Memory B cell (primary cell): ENCODE data around the gene TTC6.

ENCODE experiments used
- ATAC-seq: fragments of 150-1000 bp; cut with Tn5 transposase; 2 replicates; pipeline ENCODE4 v1.10.0; 2021; ENCODE audit warnings: low read depth, mild to moderate bottlenecking, moderate library complexity
- DNase-seq, 2 donors: peaks; one replicate each; pipeline ENCODE4 v3.0.0; 2022; ENCODE audit warnings: low spot score in 2 of 2
- H3K27ac Mint-ChIP-seq: one replicate; pipeline ENCODE4 v1.8.0; 2022; ENCODE audit warnings: mild to moderate bottlenecking, moderate library complexity, mixed read lengths
- H3K27me3 Mint-ChIP-seq: one replicate; pipeline ENCODE4 v1.8.0; 2022; ENCODE audit warnings: mixed read lengths
- H3K36me3 Mint-ChIP-seq: one replicate; pipeline ENCODE4 v1.8.0; 2022; ENCODE audit warnings: mild to moderate bottlenecking, mixed read lengths
- H3K4me1 Mint-ChIP-seq: one replicate; pipeline ENCODE4 v1.8.0; 2022; ENCODE audit warnings: mixed read lengths
- H3K4me3 Mint-ChIP-seq: one replicate; pipeline ENCODE4 v1.8.0; 2022; ENCODE audit warnings: mild to moderate bottlenecking, moderate library complexity, mixed read lengths
- H3K9me3 Mint-ChIP-seq: one replicate; pipeline ENCODE4 v1.8.0; 2022; ENCODE audit warnings: mixed read lengths

TTC6 gene

DNA sequence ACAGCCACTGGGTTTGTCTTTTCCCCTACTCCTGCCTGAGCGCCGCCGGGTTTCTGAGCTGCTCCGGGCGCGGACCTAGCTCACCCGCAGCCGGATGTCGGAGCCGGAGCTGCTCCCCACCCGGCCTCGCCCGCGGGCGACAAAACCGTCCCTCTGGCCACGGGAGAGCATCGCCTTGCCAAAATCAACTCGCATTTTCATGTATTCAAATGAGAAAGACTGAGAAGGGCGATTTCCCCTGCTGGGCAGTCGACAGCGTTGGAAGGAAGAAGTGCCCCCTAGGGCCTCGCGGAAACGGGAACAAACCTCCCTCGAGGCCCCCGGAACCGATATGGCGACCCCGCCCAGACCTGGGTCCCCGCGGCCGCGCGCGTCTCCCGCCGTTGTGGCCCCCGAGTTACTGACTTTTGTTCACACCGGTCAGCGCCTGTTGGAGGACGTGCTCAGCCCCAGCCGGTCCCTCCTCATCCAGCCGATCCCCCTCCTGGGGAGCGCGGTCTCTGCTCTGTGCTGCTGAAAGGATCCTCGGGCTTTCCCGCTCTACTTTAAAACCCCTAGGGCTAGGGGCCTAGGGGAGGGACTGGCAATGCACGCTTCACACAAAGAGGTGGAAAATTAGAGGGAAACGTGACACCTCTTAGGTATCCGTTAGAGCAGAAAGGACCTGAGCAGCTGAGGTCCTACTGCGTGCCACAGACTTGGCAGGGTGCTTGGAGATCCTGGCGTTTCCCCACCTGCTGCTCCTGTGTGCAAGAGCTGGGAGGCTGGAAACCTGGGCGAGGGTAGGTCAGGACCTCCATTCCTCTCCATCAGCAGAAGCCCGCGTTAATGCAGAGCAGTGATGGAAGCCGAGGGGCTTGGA lies 4.3 kb downstream of the TTC6 start:
- Mint-ChIP-seq H3K36me3 (peaks cover under 1% of the 10 kb centered on the region), H3K9me3 (no peaks in the 10 kb centered on the region), H3K4me3 (no peak overlapping the region), H3K27ac (no peak overlapping the region), H3K27me3 (peaks cover 15% of the 10 kb centered on the region), H3K4me1 (no peaks in the 10 kb centered on the region)
- DNase-seq, result no peak
- ATAC-seq, result no peak

DNA sequence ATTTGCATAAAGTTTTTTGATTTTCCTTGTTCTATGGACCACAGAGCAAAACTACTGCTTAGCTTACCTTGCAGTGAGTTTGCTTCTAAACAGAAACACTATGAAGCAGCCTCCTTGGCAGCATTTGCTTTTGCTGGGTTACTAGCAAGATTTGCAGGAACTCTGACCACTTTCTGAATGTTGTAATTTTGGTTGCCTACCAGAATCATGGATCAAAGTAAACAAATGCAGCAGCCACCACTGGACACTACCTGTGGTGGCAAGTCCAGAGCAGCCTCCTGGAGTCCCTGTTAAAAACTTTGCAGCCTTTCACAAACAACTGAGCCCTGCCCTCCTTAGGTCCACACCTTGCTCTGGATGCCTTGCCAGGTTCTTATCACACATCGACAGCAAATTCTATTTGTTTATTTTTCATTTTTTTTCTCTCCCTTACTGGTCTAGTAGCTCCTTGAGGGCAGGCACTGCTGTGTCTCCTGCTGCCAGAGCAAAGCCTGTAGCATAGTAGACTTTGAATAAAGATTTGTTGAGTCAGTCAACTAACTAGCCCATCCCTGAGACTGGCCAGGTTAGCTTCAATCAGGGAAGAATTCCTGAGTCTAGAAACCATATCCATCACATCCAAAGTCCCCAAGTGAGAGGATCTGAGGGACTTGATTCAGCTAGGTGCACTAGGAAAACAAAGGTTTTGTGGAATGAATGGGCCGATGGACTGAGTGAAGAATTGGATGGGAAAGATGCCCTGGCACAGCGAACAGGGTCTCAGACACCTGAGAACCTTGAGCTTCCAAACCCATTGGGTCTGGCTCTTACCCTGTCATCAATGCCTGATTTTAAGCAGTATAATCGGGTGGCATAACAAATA lies 5.7 kb downstream of the TTC6 start:
- H3K27me3 Mint-ChIP-seq, result peaks cover 15% of the 10 kb centered on the region
- no peaks in the 10 kb centered on the region for H3K4me1 Mint-ChIP-seq
- H3K4me3 Mint-ChIP-seq, result no peak overlapping the region
- peaks cover 1% of the 10 kb centered on the region for H3K9me3 Mint-ChIP-seq
- no peaks in the 10 kb centered on the region for H3K36me3 Mint-ChIP-seq
- no peak overlapping the region for H3K27ac Mint-ChIP-seq
- DNase-seq (no peak), ATAC-seq (no peak)

DNA sequence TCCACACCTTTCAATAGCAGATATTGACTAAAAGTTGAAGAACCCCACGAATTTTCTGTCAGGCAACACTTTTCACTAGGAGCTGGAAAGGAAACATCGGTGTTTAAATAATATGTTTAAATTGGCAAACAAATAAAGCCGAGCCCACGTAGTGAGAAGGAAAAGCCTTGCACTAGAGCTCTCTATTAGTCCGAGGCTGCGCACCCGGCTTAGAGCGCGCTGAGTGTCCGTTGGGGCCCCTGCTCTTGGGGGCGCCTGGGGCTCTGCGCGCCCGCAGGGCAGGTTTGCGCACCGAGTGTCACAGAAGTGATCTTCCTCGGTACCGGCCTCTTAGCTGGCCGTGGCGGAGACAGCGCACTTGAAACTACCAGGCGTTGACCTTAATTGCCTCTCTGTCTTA lies 6.4 kb downstream of the TTC6 start:
- H3K27me3 Mint-ChIP-seq, result peaks cover 10% of the 10 kb centered on the region
- no peaks in the 10 kb centered on the region for H3K4me1 Mint-ChIP-seq

DNA sequence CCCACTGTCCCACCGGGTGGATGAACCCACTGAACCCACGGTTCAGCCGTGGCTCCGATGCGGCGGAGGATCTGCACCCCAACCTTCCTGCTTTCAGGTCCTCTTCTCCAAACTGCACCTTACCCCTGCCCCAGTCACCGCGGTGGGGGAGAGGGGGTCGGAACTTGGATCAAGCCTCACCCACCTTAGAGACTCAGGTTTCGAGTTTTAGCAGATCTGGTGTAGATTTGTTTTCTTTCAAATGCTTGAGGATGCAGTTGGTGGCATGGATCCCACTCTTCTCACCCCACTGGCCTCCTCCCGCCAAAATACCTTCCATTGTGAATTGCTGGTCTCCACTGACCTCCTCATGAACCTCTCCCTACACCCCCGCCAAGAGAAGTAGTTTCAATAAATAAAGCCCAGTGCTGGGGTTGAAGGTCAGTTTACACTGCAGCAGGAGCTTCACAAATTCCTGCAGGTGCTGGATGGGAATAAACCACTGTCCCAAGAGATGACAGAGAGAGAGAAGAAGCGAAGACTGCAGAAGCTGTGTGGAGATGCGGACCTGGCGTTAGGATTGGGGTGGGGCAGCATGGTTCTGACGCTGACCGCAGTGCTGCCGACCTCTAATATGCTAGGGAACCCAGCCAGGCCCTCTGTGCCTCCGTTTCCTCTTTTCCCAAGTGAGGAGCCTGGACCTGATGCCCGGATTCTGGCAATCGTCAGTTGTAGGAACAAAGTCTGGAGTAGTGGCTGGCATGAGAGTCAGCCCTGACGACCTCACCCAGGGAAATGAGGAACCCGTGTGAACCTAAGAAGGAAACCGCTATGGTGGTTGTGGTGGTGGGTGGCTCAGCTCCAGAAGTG lies 7.4 kb downstream of the TTC6 start:
- Mint-ChIP-seq H3K4me3 (no peak overlapping the region), H3K9me3 (peaks cover 5% of the 10 kb centered on the region), H3K27ac (no peak overlapping the region), H3K36me3 (no peaks in the 10 kb centered on the region), H3K27me3 (peaks cover 10% of the 10 kb centered on the region), H3K4me1 (no peaks in the 10 kb centered on the region)
- ATAC-seq (no peak), DNase-seq (no peak)

More for the DNA sequence above, 6.4 kb downstream of the TTC6 start:
- Mint-ChIP-seq H3K27ac (no peak overlapping the region), H3K9me3 (peaks cover 5% of the 10 kb centered on the region), H3K4me3 (no peak overlapping the region), H3K36me3 (no peaks in the 10 kb centered on the region)
- DNase-seq, result no peak
- no peak for ATAC-seq

DNA sequence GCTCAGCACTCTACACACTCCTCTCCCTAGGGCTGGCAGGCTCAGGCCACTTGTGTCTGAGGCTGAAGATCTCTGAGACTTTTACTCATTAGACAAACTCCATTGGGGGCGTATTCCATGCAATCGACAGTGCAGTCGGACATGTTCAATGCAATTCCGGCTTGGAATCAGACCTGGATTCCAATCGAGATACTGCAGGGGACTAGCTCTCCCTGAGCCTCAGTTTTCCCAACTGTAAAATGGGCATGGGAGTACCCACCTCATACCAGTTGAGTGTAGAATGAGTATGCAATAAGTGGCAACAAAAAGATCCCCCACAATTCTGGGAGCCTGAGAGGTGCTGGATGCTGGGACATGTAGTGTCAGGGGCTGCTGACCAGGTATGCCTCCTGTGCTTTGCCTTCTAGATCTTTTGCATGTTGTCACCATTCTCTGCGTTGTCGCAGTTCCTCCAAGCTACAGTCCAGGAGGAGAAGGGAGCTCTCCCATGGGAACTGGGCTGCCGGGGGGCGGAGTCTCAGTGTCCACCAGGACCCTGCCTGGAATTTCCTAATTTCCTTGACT lies 8.3 kb downstream of the TTC6 start:
- DNase-seq, result no peak
- Mint-ChIP-seq H3K4me1 (no peaks in the 10 kb centered on the region), H3K36me3 (no peaks in the 10 kb centered on the region), H3K27me3 (peaks cover 9% of the 10 kb centered on the region), H3K4me3 (no peak overlapping the region), H3K9me3 (peaks cover 5% of the 10 kb centered on the region), H3K27ac (no peak overlapping the region)
- no peak for ATAC-seq

DNA sequence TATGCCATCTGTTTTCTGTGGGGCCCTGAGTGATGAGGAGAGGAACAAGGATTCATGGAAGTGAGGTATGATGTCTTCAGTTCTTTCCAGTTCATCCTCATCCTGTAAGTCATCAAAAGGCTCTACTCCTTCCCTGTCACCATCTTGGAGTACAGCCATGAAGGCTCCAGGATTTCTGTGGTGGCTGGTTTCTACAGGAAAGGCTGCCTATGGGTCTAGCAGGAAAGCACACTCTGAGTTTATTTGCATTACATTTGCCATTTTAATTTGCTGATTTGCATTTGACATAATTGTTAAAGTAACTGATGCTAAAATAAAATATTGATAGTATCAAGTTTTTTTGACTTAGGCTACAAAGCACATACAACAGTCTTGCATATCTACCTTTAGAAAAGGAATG lies 11.2 kb downstream of the TTC6 start:
- Mint-ChIP-seq H3K4me1 (no peaks in the 10 kb centered on the region), H3K27me3 (peaks cover 9% of the 10 kb centered on the region), H3K36me3 (no peaks in the 10 kb centered on the region), H3K9me3 (peaks cover 7% of the 10 kb centered on the region), H3K27ac (no peak overlapping the region), H3K4me3 (no peak overlapping the region)
- ATAC-seq (no peak), DNase-seq (no peak)

DNA sequence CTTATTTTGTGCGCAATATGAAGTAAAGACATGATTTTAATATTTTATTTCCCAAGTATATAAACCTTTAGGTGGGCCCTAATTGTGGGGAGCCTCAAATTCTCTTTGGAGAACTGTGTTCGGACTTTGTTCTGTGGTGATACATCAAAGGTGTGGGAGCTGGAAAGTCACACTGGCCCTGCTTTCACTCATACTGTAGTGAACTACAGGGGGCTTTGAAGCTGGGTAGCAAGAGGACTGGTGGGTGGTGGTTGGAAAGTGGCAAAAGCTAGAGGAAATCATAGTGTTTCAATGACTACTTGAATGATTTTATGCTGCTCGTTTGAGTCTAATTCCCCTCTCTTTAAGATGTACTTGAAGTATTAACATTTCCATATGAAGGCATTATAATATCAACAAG lies 13.2 kb downstream of the TTC6 start:
- H3K9me3 Mint-ChIP-seq, result peaks cover 7% of the 10 kb centered on the region
- H3K4me3 Mint-ChIP-seq, result no peak overlapping the region
- H3K4me1 Mint-ChIP-seq, result no peaks in the 10 kb centered on the region
- no peaks in the 10 kb centered on the region for H3K36me3 Mint-ChIP-seq
- no peak overlapping the region for H3K27ac Mint-ChIP-seq
- peaks cover 4% of the 10 kb centered on the region for H3K27me3 Mint-ChIP-seq
- DNase-seq, result no peak
- ATAC-seq, result no peak

DNA sequence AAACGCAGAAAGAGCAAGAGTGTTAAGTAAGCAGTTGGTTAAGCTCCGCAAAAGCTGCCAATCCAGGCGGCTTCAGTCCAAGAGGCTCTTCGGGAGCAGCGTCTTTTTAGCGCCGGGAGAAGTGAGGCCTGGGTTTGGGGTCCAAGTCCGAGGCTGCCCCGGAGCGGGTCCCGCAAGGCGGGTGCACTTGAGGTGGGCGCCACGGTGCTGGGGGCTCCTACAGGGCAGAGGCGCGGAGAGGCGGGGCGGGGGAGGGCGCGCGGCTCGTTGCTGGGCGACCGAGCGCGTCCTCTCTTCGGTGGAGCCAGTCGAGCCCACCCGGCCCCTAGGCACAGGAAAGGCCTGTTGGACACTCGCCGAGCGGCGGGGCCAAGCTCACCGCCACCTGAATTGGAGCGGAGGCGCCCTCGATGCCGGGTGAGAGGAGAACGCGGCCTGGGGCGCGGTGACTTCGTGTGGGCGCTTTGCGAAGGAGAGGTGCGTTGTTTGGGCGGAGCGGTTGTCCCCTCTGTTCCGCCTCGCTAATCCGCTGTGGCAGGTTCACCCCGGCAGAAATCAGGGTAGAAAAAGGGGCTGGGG lies 15.6 kb downstream of the TTC6 start:
- DNase-seq, result no peak
- no peak overlapping the region for H3K27ac Mint-ChIP-seq
- no peaks in the 10 kb centered on the region for H3K36me3 Mint-ChIP-seq
- no peaks in the 10 kb centered on the region for H3K4me1 Mint-ChIP-seq
- ATAC-seq, result no peak
- H3K27me3 Mint-ChIP-seq, result peaks cover 4% of the 10 kb centered on the region
- H3K9me3 Mint-ChIP-seq, result peaks cover 11% of the 10 kb centered on the region
- H3K4me3 Mint-ChIP-seq, result no peak overlapping the region

DNA sequence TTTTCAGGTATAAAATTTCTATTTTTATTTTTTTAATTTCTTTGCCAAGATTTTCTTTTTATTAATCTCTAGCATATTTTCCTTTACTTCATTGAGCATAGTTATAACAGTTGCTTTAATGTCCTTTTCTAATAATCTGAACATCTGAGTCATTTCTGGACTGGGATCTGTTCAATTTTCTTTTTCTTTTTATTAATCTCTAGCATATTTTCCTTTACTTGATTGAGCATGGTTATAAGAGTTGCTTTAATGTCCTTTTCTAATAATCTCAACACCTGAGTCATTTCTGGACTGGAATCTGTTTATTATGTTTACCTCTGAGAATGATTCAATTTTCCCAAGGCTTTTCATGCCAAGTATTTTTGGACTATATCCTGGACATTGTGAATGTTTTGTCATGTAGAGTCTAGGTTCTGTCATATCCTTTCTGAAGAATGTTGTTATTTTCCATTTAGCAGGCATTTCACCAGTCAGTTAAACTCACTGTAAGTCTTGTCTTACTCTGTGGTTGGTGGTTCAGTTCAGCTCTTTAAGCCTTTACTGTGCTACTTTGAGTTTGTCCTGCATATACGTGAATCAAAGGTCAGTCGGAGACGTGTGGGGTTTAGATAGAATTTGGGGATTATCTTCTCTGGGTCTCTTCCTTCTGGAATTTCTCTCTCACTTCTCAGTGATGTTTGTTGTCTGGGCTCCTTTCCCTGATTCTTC lies 20.3 kb downstream of the TTC6 start:
- Mint-ChIP-seq H3K4me3 (no peak overlapping the region), H3K4me1 (no peaks in the 10 kb centered on the region), H3K36me3 (no peaks in the 10 kb centered on the region), H3K27ac (no peak overlapping the region), H3K27me3 (peaks cover 4% of the 10 kb centered on the region), H3K9me3 (peaks cover 7% of the 10 kb centered on the region)
- ATAC-seq (no peak), DNase-seq (no peak)

DNA sequence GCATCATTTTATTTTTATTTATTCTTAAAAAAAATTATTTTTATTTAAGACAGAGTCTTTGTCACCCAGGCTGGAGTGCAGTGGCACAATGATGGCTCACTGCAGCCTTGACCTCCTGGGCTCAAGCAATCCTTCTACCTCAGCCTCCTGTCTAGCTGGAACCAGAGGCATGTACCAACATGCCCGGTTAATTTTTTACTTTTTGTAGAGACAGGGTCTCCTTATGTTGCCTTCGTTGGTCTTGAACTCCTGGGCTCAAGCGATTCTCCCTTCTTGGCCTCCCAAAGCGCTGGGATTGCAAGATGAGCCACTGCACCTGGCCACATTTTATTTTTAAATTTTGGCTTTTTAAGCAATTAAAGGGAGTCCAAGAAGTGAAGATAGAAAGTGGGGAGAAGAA lies 21.4 kb downstream of the TTC6 start:
- no peak overlapping the region for H3K27ac Mint-ChIP-seq
- H3K4me3 Mint-ChIP-seq, result no peak overlapping the region
- peaks cover 1% of the 10 kb centered on the region for H3K27me3 Mint-ChIP-seq
- H3K9me3 Mint-ChIP-seq, result peaks cover 7% of the 10 kb centered on the region
- ATAC-seq (no peak), DNase-seq (no peak)
- no peaks in the 10 kb centered on the region for H3K36me3 Mint-ChIP-seq
- no peaks in the 10 kb centered on the region for H3K4me1 Mint-ChIP-seq

DNA sequence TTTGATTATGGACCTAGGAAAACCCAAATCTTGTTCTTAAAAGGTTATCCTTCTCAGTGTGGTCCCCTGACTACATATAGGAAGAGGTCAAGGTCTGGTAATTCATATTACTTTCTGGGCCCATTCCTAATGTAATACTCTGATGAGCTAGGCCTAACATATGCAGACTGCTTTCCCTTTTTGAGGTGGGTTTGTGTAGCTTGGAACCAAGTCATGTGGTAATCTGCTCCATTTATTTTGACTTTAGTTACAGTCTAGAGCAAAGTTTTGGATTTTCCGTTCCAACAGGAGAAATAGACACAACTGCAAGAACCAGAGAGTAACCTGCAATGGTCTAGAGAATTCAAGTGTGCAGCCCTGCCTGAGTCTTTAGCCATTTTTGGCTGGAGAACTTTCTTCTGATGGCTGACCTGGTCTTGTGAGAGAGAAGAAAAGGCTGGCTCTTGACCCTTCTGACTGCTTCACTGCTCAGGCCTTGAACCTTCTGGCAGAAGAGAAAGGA lies 22.5 kb downstream of the TTC6 start:
- DNase-seq (no peak), ATAC-seq (no peak)
- Mint-ChIP-seq H3K36me3 (no peaks in the 10 kb centered on the region), H3K4me3 (no peak overlapping the region), H3K9me3 (peaks cover 7% of the 10 kb centered on the region), H3K27ac (no peak overlapping the region), H3K27me3 (peaks cover 1% of the 10 kb centered on the region), H3K4me1 (no peaks in the 10 kb centered on the region)

DNA sequence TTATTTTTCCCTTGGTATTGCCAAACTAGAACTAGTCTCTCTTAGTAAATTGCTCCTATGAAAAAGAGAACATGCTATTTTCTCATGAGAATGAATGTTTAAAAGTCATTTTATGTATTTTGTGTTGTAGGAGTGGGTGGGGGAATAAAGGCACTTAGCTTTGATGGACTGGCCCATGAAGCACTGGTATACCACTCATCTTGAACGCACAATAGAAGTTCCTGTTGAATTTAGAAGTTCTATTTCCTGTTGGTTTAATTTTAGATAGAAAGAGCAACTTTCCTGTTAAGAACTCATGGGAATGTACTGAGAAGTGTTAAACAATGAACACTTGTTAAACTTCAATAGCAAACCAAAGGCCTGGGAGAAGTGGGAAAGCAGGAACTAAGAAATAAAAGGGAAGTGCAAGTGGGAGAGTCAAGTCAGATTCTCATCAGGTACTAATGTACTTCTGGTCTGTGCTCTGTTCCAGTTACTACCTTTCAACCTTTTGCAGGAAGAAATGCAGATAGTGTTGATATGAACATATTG lies 23.1 kb downstream of the TTC6 start:
- H3K36me3 Mint-ChIP-seq, result no peaks in the 10 kb centered on the region
- no peak for ATAC-seq

More for the DNA sequence above, 23.1 kb downstream of the TTC6 start:
- Mint-ChIP-seq H3K4me3 (no peak overlapping the region), H3K9me3 (peaks cover 7% of the 10 kb centered on the region), H3K4me1 (no peaks in the 10 kb centered on the region), H3K27ac (no peak overlapping the region), H3K27me3 (peaks cover 1% of the 10 kb centered on the region)
- DNase-seq, result no peak
